Heart left ventricle (tissue), 13 donors: ENCODE data around the gene RPP25L.

Experiments
- POLR2A ChIP-seq, 2 donors: fragments of 450-650 bp; IDR thresholded peaks; one replicate each; pipeline ENCODE4 v1.6.1; 2017; ENCODE audit warnings: antibody characterized with exemption in 2 of 2, mild to moderate bottlenecking in 2 of 2, moderate library complexity in 2 of 2
- TF ChIP-seq, protein P1 (sequence below), 12 donors: fragments of 200-600 bp; sonication (generic) in 4 of 12; IDR thresholded peaks; one replicate each; pipeline versions ENCODE4 v1.5.0 to v1.8.0; 2018 to 2022; ENCODE audit warnings: antibody characterized with exemption in 12 of 12, mild to moderate bottlenecking in 5 of 12
- donor health status: ischemic (EF 13 %, LVEDD 7.1; RV severe dilation, severe dysfunction).
- donor health status: DM: no; HTN: yes; CAD: no.
- donor health status: DM: no; HTN: no; CAD: no.
- donor health status: ischemic (EF 25% LVEDD 6.9; RV normal size, moderate dysfunction).
- donor health status: ischemic (EF 25% LVEDD 5.7; RV mildly dilated, moderate dysfunction).
- donor health status: ischemic (EF 35%, LVEDD 5.7; RV mildly dilated, moderate dysfunction).
- donor health status: nonischemic (EF 11% LVEDD 7.7; RV severe dilation, severe dysfunction).
- donor health status: DM: yes; HTN: yes; CAD: no.
- donor health status: PGD.
- donor health status: ischemic (EF 29% LVEDD 5.4; RV normal size, mild dysfunction).
- donor health status: nonischemic (EF 23%, LVEDD 6.1; RV moderate dilation, normal function).

DNA sequence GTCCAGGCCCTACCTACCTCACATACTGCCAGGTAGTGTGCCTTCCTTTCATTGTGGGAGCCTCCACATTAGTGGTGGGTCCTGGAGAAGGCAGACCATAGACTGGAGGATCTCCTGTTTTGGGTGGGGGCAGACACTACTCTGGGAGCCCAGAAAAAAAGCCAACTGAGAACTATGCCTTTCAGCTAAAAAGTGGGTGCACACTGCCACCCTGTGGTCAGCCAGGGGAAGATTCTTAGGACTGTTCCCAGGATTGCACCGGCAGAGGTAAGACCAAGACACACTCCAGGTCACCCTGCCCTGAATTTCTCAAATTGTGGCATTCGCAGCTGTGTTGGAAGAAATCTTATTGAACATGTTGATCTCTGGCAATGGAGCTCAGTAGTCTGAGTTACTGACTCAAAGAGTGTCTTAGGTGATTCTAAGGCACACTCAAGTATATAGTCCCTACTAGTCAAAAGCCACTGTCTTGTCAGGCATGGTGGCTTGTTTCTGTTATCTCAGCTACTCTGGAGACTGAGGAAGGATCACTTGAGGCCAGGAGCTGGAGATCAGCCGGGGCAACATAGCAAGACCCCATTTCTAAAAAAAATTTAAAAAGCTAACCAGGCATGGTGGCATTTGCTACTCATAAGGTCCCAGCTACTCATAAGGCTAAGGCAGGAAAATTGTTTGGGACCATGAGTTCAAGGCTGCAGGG is 22.1 kb upstream of the RPP25L start:
- TF ChIP-seq, protein P1, sequence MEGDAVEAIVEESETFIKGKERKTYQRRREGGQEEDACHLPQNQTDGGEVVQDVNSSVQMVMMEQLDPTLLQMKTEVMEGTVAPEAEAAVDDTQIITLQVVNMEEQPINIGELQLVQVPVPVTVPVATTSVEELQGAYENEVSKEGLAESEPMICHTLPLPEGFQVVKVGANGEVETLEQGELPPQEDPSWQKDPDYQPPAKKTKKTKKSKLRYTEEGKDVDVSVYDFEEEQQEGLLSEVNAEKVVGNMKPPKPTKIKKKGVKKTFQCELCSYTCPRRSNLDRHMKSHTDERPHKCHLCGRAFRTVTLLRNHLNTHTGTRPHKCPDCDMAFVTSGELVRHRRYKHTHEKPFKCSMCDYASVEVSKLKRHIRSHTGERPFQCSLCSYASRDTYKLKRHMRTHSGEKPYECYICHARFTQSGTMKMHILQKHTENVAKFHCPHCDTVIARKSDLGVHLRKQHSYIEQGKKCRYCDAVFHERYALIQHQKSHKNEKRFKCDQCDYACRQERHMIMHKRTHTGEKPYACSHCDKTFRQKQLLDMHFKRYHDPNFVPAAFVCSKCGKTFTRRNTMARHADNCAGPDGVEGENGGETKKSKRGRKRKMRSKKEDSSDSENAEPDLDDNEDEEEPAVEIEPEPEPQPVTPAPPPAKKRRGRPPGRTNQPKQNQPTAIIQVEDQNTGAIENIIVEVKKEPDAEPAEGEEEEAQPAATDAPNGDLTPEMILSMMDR (IDR thresholded peaks at IDR 0.05), result peak; percentile 74 to 92 (median 84)
- TF ChIP-seq POLR2A (IDR thresholded peaks at IDR 0.05), result no peak
